GM18951 (cell line): ENCODE data around the gene SASH1.

ENCODE experiments used
- POLR2A ChIP-seq: IDR thresholded peaks from 4 replicates; pipeline ENCODE4 v1.6.1; 2011; ENCODE audit warnings: mild to moderate bottlenecking; ENCODE audit not compliant: insufficient read length, insufficient read depth; ENCODE audit errors: extremely low read depth
- in situ Hi-C: fragments of 300-500 bp; cut with MboI; formaldehyde crosslinking; loops from one replicate; pipeline ENCODE4 v1.12.0; 2022; ENCODE audit warnings: low sequenced_read_pairs, mixed read lengths, inconsistent platforms; ENCODE audit not compliant: unreplicated experiment

Gene SASH1

GRCh38 chr6:148521586-148521985 lies 178.9 kb downstream of the SASH1 start:
- in situ Hi-C loops, result no loop called here
- no peak for TF ChIP-seq POLR2A

GRCh38 chr6:148523048-148523447 lies 180.4 kb downstream of the SASH1 start:
- no peak for TF ChIP-seq POLR2A
- in situ Hi-C loops, result no loop called here

- in situ Hi-C loops, result no loop called here
- no peak for TF ChIP-seq POLR2A
Observed at GRCh38 chr6:148523551-148523950, 180.9 kb downstream of the SASH1 start.

GRCh38 chr6:148524471-148524882 lies 181.8 kb downstream of the SASH1 start:
- in situ Hi-C loops, result no loop called here
- TF ChIP-seq POLR2A, result no peak

- in situ Hi-C loops, result no loop called here
- no peak for TF ChIP-seq POLR2A
Observed at GRCh38 chr6:148524976-148525375, 182.3 kb downstream of the SASH1 start.

- in situ Hi-C loops, result no loop called here
- no peak for TF ChIP-seq POLR2A
Observed at GRCh38 chr6:148525453-148525852, 182.8 kb downstream of the SASH1 start.

- in situ Hi-C loops, result no loop called here
- no peak for TF ChIP-seq POLR2A
Observed at GRCh38 chr6:148526145-148526544, 183.5 kb downstream of the SASH1 start.

GRCh38 chr6:148528292-148528691 lies 185.7 kb downstream of the SASH1 start:
- in situ Hi-C loops, result no loop called here
- no peak for TF ChIP-seq POLR2A

- in situ Hi-C loops, result no loop called here
- TF ChIP-seq POLR2A, result no peak
Observed at GRCh38 chr6:148529010-148529409, 186.4 kb downstream of the SASH1 start.

GRCh38 chr6:148530394-148530953 lies 187.8 kb downstream of the SASH1 start:
- in situ Hi-C loops, result no loop called here
- no peak for TF ChIP-seq POLR2A

GRCh38 chr6:148530976-148531375 lies 188.3 kb downstream of the SASH1 start:
- no peak for TF ChIP-seq POLR2A
- in situ Hi-C loops, result no loop called here

GRCh38 chr6:148532698-148533097 lies 190.1 kb downstream of the SASH1 start:
- no peak for TF ChIP-seq POLR2A
- in situ Hi-C loops, result no loop called here

GRCh38 chr6:148533309-148534107 lies 190.9 kb downstream of the SASH1 start:
- in situ Hi-C loops, result no loop called here
- no peak for TF ChIP-seq POLR2A

GRCh38 chr6:148534871-148535270 lies 192.2 kb downstream of the SASH1 start:
- in situ Hi-C loops, result no loop called here
- TF ChIP-seq POLR2A, result no peak
